Panc1 (cell line): ENCODE measurements around the gene MYO7B. TPM values are rescaled to one million over a fixed set of nuclear protein-coding genes. Genes with fewer than 3 reads are reported as not detected.

Experiments
- ATAC-seq: fragments of 200-7000 bp; cut with Tn5 transposase; 2 replicates; pipeline ENCODE4 v1.9.1; 2020; ENCODE audit warnings: mild to moderate bottlenecking, moderate library complexity
- BruUV-seq: library from RNA; stranded (reverse); fragments of 400-500 nt; replicated peaks from 2 replicates; lab custom pipeline; 2021; lab: Mats Ljungman, UMichigan
- CTCF ChIA-PET: fragments of 300-600 bp; sonication (Branson Sonifier 250); formaldehyde crosslinking; loops from one replicate; lab custom pipeline; 2022; ENCODE audit warnings: antibody characterized with exemption; lab: Charles Lee
- POLR2A ChIA-PET: fragments of 300-600 bp; sonication (Branson Sonifier 250); formaldehyde crosslinking; loops from one replicate; lab custom pipeline; 2022; ENCODE audit warnings: antibody characterized with exemption; lab: Charles Lee
- DNase-seq: peaks from one replicate; pipeline ENCODE4 v3.0.0-alpha.2; 2010; ENCODE audit warnings: low read depth, low spot score
- H3K27ac ChIP-seq: 2 replicates; pipeline ENCODE4 v1.5.1; 2011; ENCODE audit warnings: mild to moderate bottlenecking, low read length, inconsistent platforms
- H3K27me3 ChIP-seq: fragments of 200-500 bp; sonication (Bioruptor generic); 2 replicates; pipeline ENCODE4 v1.6.0; 2014; ENCODE audit warnings: low read length, inconsistent platforms; ENCODE audit not compliant: control insufficient read depth, insufficient read depth
- H3K36me3 ChIP-seq: fragments of 200-500 bp; sonication (Bioruptor generic); 2 replicates; pipeline ENCODE4 v1.5.1; 2014; ENCODE audit warnings: inconsistent platforms, mild to moderate bottlenecking, low read length, moderate library complexity; ENCODE audit not compliant: control insufficient read depth, insufficient read depth
- H3K4me1 ChIP-seq: 2 replicates; pipeline ENCODE4 v1.5.1; 2011; ENCODE audit warnings: inconsistent platforms, mild to moderate bottlenecking, low read length, moderate library complexity; ENCODE audit not compliant: control insufficient read depth, insufficient read depth
- H3K4me3 ChIP-seq, 2 experiments: 2 replicates each; pipeline ENCODE4 v1.5.1; 2011 to 2012; ENCODE audit warnings: low read depth in 2 of 2, low read length in 2 of 2, mild to moderate bottlenecking in 2 of 2, inconsistent platforms in 1 of 2, moderate library complexity in 1 of 2
- H3K9me3 ChIP-seq: fragments of 200-500 bp; sonication (Bioruptor generic); 2 replicates; pipeline ENCODE4 v1.5.1; 2014; ENCODE audit warnings: low read depth, mild to moderate bottlenecking, inconsistent platforms, low read length, moderate library complexity; ENCODE audit not compliant: control insufficient read depth, insufficient read depth
- POLR2AphosphoS5 ChIP-seq: IDR thresholded peaks from 2 replicates; pipeline ENCODE4 v1.6.1; 2012; ENCODE audit warnings: mild to moderate bottlenecking, low read depth, low read length, moderate library complexity
- SIN3A ChIP-seq: IDR thresholded peaks from 2 replicates; pipeline ENCODE4 v1.6.1; 2012; ENCODE audit warnings: low read depth, mild to moderate bottlenecking, low read length, moderate library complexity, borderline replicate concordance; ENCODE audit not compliant: insufficient read depth
- TCF7L2 ChIP-seq: IDR thresholded peaks from 2 replicates; pipeline ENCODE4 v1.6.1; 2011; ENCODE audit warnings: mild to moderate bottlenecking, low read depth, low read length, inconsistent platforms
- in situ Hi-C: cut with HindIII; loops from 2 replicates; pipeline ENCODE4 v1.10.0; 2016; ENCODE audit warnings: low sequenced_read_pairs, low pct_unique_long_range_greater_than_20kb
- intact Hi-C: fragments of 100-400 bp; cut with micrococcal nuclease; formaldehyde crosslinking; loops from one replicate; pipeline ENCODE4 v1.10.0; 2022; ENCODE audit not compliant: unreplicated experiment
- total RNA-seq: library from RNA; stranded (reverse); gene quantifications from one replicate; pipeline ENCODE4 v1.2.1, GENCODE V29; 2021; ENCODE audit not compliant: unreplicated experiment
- TF ChIP-seq, protein P1 (sequence below), 2 experiments: IDR thresholded peaks; 2 replicates each; pipeline ENCODE4 v1.6.1; 2011 to 2012; ENCODE audit warnings: low read depth in 2 of 2, control low read depth in 1 of 2, low read length in 1 of 2, mild to moderate bottlenecking in 1 of 2, moderate library complexity in 1 of 2; ENCODE audit not compliant: insufficient read depth in 1 of 2
- TF ChIP-seq, protein P2 (sequence below): fragments of 450-650 bp; IDR thresholded peaks from 2 replicates; pipeline ENCODE4 v1.5.1; 2017; ENCODE audit warnings: mild to moderate bottlenecking

MYO7B gene
- total RNA-seq, 1 experiment from 2014 or later: 0.15 TPM

DNA sequence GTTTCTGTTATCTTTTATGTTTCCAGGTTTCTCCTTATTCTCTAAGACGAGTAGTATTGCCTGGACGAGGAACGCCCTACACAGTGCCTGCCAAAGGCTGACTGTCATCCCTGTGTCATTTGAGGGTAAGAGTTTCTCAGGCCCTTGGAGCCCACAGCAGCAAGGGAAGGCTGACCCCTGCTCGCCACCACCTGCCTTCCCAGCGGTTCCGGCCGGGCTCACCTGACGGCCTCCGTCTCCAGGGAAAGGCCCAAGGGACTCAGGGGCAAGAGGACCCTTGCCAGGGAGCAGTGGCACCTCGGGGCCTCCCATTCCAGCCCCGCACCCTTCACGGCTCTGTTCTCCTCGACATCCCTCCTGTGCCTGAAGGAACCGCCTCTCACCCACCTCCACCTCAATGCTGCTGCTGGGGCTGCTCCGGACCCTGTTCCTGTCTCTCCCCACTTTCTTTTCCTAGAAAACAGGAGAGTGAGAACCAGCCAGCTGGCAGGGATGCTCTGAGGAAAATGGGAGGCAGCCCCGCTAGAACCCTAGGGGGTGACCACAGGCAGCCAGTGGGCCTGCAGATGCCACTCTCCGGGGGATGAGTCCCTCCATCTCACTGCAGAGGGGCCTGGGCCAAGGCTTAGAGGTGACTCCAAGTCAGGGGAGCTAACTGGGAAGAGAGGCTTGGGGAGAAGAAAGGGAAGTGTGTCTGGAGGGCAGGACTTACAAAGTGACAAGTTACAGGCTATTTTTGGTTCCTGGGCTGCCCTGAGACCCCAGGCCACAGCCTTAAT is 138.0 kb downstream of the MYO7B start:
- no TSS peak for BruUV-seq
- intact Hi-C loops: no loop called here
- peaks cover 4% of the 10 kb centered on the region; the same call in 1 of the 2 replicates for H3K27me3 ChIP-seq

DNA sequence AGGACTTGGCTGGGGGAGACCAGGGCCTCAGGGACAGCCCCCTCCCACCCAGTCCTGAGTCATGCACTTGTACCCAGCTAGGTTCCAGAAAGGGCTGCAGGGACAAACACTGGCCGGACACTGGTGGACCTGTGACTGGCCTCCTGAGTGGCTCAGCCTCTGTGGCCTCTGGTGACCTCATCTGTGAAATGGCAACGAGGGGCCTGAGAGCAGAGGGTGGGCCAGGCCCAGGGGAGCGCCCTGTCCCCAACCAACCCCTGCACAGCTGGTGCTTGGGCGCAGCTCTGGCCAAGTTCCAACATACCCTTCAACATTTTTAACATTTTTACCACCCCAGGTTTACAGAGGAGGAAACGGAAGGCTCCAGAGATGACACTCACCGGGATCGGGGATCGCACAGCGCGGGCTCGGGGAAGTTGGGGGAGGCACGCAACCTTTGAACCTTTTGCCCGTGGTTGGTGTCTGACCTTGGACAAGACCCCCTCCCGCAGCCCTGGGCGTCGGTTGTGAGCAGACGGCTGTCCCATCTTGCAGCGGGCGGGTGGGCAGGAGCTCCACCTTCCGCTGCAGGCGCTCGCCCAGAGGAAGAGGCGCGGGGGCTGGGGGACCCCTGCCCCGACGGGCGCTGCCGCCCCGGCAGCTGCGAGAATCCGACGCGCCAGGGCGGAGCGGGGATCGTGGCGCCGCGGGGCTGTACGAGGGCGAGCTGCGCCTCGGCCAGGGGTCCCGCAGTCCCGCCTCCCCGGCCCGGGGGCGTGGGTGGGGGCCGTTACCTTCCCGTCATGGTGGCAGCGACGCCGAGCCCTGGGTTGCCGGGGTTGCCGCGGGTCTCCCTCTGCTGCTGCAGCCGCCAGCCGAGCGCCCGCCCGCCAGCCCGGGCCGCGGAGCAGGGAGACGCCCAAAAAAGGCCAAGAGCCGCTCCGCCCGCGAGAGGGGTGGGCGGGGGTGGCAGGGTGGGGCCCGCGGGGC is 139.0 kb downstream of the MYO7B start:
- no peak overlapping the region; the same call in 1 of the 2 replicates for H3K27ac ChIP-seq
- H3K4me3 ChIP-seq: peak overlapping the region; percentile 9 to 40; a peak in 2 of 4 replicates
- TF ChIP-seq POLR2AphosphoS5 (no peak), SIN3A (no peak), TCF7L2 (no peak)
- TF ChIP-seq, protein P1, sequence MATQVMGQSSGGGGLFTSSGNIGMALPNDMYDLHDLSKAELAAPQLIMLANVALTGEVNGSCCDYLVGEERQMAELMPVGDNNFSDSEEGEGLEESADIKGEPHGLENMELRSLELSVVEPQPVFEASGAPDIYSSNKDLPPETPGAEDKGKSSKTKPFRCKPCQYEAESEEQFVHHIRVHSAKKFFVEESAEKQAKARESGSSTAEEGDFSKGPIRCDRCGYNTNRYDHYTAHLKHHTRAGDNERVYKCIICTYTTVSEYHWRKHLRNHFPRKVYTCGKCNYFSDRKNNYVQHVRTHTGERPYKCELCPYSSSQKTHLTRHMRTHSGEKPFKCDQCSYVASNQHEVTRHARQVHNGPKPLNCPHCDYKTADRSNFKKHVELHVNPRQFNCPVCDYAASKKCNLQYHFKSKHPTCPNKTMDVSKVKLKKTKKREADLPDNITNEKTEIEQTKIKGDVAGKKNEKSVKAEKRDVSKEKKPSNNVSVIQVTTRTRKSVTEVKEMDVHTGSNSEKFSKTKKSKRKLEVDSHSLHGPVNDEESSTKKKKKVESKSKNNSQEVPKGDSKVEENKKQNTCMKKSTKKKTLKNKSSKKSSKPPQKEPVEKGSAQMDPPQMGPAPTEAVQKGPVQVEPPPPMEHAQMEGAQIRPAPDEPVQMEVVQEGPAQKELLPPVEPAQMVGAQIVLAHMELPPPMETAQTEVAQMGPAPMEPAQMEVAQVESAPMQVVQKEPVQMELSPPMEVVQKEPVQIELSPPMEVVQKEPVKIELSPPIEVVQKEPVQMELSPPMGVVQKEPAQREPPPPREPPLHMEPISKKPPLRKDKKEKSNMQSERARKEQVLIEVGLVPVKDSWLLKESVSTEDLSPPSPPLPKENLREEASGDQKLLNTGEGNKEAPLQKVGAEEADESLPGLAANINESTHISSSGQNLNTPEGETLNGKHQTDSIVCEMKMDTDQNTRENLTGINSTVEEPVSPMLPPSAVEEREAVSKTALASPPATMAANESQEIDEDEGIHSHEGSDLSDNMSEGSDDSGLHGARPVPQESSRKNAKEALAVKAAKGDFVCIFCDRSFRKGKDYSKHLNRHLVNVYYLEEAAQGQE (IDR thresholded peaks at IDR 0.05; ENCODE audit: insufficient read depth in 1 of 2, low read depth in 2 of 2, low read length in 1 of 2): no peak
- TF ChIP-seq, protein P2, sequence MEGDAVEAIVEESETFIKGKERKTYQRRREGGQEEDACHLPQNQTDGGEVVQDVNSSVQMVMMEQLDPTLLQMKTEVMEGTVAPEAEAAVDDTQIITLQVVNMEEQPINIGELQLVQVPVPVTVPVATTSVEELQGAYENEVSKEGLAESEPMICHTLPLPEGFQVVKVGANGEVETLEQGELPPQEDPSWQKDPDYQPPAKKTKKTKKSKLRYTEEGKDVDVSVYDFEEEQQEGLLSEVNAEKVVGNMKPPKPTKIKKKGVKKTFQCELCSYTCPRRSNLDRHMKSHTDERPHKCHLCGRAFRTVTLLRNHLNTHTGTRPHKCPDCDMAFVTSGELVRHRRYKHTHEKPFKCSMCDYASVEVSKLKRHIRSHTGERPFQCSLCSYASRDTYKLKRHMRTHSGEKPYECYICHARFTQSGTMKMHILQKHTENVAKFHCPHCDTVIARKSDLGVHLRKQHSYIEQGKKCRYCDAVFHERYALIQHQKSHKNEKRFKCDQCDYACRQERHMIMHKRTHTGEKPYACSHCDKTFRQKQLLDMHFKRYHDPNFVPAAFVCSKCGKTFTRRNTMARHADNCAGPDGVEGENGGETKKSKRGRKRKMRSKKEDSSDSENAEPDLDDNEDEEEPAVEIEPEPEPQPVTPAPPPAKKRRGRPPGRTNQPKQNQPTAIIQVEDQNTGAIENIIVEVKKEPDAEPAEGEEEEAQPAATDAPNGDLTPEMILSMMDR: no peak
- peaks cover 4% of the 10 kb centered on the region; the same call in 1 of the 2 replicates for H3K27me3 ChIP-seq
- ChIA-PET POLR2A (interaction anchor here (0.7 kb wide), 1 partner anchor 81 kb away, joined by 4 read pairs; no protein-coding TSS in a partner anchor), CTCF (interaction anchor here (3.1 kb wide), 1 partner anchor 83 kb away, joined by 12 read pairs; no protein-coding TSS in a partner anchor)
- BruUV-seq: no TSS peak
- ATAC-seq: peak; percentile 51; the same call in 1 of the 2 replicates
- no peak for DNase-seq
- in situ Hi-C loops: no loop called here
- intact Hi-C loops: no loop called here
- H3K9me3 ChIP-seq: no peaks in the 10 kb centered on the region
- H3K4me1 ChIP-seq: peaks cover 11% of the 10 kb centered on the region
- H3K36me3 ChIP-seq: no peaks in the 10 kb centered on the region

More for the DNA sequence above, 138.0 kb downstream of the MYO7B start:
- no peak overlapping the region for H3K4me3 ChIP-seq
- no peak for TF ChIP-seq SIN3A
- TF ChIP-seq, protein P2: no peak
- TF ChIP-seq TCF7L2: no peak
- TF ChIP-seq, protein P1 (IDR thresholded peaks at IDR 0.05; ENCODE audit: insufficient read depth in 1 of 2, low read depth in 2 of 2, low read length in 1 of 2): no peak
- TF ChIP-seq POLR2AphosphoS5: no peak
- peaks cover 11% of the 10 kb centered on the region for H3K4me1 ChIP-seq
- in situ Hi-C loops: no loop called here
- no peak overlapping the region for H3K27ac ChIP-seq
- DNase-seq (no peak), ATAC-seq (no peak; the same call in 1 of the 2 replicates)
- H3K36me3 ChIP-seq: no peaks in the 10 kb centered on the region
- POLR2A ChIA-PET: interaction anchor here (0.6 kb wide), 1 partner anchor 55 kb away, joined by 5 read pairs; no protein-coding TSS in a partner anchor
- CTCF ChIA-PET: interaction anchor here (3.1 kb wide), 1 partner anchor 82 kb away, joined by 12 read pairs; no protein-coding TSS in a partner anchor
- no peaks in the 10 kb centered on the region for H3K9me3 ChIP-seq
